ENCODE measurements around the gene DLGAP1.

- TF ChIP-seq, protein P1, sequence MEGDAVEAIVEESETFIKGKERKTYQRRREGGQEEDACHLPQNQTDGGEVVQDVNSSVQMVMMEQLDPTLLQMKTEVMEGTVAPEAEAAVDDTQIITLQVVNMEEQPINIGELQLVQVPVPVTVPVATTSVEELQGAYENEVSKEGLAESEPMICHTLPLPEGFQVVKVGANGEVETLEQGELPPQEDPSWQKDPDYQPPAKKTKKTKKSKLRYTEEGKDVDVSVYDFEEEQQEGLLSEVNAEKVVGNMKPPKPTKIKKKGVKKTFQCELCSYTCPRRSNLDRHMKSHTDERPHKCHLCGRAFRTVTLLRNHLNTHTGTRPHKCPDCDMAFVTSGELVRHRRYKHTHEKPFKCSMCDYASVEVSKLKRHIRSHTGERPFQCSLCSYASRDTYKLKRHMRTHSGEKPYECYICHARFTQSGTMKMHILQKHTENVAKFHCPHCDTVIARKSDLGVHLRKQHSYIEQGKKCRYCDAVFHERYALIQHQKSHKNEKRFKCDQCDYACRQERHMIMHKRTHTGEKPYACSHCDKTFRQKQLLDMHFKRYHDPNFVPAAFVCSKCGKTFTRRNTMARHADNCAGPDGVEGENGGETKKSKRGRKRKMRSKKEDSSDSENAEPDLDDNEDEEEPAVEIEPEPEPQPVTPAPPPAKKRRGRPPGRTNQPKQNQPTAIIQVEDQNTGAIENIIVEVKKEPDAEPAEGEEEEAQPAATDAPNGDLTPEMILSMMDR (IDR thresholded peaks at IDR 0.05 in 8 of 11, conservative IDR thresholded peaks at IDR 0.05 in 3 of 11), result no peak
- TF ChIP-seq POLR2AphosphoS5 (IDR thresholded peaks at IDR 0.05) (no peak), POLR2A (IDR thresholded peaks at IDR 0.05) (no peak)
Observed at GRCh38 chr18:4233468-4233867, 221.6 kb downstream of the DLGAP1 start.

Data from spleen (tissue), 7 donors.